DMS79 (cell line): ENCODE measurements around the gene PAK2.
"Not testable (repeated sequence)": the region's sequence is repeated elsewhere in the genome, so short reads cannot be mapped to it uniquely, and the experiment has no call there.

Experiments used
- DNase-seq: peaks from one replicate; lab custom pipeline; 2025; lab: John Stamatoyannopoulos, UW

PAK2 gene

DNA sequence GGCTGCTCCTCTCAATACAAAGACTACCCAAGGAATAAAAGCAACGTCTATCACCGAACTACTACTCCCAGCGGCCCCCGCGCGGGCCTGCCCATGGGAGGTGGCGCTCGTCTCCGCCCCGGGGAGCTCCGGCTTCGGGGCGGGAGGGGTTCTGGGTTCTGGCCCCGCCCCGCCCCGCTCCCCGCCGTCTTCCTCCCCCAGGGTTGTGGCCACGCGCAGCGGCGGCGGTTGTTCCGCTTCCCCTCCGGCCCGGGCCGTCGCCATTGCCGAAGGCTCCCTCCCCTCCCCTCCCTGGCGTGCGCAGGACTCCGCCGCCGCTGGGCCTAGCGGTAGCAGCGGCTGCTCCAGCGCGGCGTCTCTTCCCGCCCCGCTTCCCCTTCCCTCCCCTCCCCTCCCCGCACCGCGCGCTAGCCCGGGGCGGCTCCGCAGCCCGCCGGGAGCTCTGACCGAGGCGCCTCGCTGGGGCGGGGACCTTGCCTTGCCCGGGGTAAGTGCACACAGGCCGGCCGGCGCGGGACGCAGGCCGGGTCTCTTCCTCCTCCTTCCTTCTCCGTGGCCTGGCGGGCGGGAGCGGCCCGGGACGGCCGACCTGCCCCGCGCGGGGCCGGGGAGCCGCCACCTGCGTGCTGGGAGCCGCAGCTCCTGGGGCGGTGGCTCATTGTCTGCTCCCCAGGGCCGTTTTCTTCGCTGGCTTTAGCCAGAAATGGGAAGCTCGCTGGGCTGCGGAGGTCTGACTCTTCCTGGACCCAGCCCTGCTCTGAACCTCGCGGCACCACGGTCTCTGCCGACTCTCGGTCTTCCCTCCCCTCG is at the start of gene PAK2:
PAK2 (plus strand) TSS at position 187 of the 810 bp plus-strand sequence. CDS start 42,790 bp downstream, outside the sequence.
- peak; percentile 76 for DNase-seq

DNA sequence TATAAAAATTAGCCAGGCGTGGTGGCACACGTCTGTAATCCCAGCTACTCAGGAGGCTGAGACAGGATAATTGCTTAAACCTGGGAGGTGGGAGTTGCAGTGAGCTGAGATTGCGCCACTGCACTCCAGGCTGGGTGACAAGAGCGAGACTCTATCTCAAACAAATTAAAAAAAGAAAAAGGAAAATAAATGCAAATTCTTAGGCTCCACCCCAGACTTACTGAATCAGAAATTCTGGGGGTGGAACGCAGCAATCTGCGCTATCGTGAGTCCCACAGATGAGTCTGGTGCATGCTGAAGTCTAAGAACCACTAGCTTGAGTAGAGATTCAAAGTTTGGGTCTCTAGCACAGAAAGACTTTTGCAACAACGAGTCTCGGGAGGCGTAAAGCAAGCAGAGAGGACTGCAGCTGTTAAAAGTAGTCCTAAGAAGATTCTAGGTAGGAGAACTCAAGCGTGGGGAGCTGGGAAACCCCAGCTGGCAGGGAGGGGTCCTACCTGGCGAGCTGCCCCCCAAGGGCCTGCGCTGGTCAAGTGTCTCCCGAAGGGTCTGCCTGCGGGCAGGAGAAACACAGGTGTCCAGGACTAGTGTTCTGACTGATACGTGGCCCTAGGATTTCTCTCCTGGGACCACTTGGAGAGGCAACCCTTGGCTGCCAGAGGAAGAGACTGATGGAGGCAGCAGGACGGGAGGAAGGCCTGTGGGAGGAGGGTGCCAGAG is 49.6 kb upstream of the PAK2 start:
- DNase-seq = no peak

- DNase-seq = no peak
Observed at GRCh38 chr3:196691386-196691785, 48.3 kb upstream of the PAK2 start.

DNA sequence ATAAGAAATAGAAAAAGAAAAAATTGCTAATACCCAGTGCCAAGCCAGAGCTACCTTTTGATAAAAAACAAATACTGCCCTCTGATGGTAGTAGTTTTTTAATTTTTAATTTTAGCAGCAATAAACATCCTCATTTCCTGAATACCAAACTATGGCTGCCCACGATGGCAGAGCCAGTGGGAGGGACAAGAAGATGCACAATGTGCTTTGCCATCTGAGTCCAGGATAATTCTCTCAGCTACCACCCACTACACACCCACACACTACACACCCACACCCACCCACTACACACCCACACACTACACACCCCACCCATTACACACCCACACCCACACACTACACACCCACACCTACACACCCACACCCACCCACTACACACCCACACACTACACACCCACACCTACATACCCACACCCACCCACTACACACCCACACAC is 45.4 kb upstream of the PAK2 start:
- DNase-seq = no peak

DNA sequence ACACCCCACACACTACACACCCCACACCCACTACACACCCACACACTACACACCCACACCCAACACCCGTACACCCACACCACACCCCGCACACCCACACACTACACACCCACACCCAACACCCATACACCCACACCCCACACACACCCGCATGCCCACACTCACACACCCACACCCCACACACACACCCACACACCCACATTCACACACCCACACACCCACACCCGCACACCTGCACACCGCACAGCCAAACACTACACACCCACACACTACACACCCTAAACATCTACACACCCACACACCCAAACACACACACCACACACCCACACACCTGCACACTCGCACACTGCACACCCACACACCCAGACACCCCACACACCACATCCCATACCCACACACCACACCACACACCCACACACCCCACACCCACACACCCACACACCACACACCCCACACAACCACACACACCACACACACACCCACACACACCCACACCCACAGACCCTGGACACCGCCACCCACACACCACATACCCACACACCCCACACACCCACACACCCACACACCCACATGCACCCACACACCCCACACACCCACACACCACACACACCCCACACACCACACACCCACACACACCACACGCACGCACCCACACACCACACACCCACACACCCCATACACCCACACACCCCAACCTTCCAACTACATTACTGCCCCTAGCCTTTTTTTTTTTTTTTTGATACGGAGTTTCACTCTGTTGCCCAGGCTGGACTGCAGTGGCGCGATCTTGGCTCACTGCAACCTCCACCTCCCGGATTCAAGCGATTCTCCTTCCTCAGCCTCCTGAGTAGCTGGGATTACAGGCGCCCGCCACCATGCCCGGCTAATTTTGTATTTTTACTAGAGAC is 44.5 kb upstream of the PAK2 start:
- no peak for DNase-seq

- DNase-seq = no peak
Observed at GRCh38 chr3:196695849-196696226, 43.8 kb upstream of the PAK2 start.

DNA sequence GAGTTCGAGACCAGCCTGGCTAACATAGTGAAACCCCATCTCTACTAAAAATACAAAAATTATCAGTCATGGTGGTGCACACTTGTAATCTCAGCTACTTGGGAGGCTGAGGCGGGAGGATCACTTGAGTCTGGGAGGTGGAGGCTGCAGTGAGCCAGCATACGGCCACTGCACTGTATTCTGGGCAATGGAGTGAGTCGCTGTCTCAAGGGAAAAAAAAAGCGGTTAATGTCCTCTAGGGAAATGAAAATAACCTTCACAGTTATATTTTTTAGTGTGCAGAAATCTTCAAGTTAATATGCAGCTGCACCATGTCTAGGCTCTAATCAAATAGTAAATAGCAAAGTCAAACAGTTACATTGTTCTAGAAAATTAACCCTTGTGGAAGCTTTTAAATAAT is 42.4 kb upstream of the PAK2 start:
- no peak for DNase-seq

- no peak for DNase-seq
Observed at GRCh38 chr3:196699749-196700148, 39.9 kb upstream of the PAK2 start.

GRCh38 chr3:196700801-196701200 is 38.9 kb upstream of the PAK2 start:
- no peak for DNase-seq

GRCh38 chr3:196706327-196706726 is 33.3 kb upstream of the PAK2 start:
- no peak for DNase-seq

DNA sequence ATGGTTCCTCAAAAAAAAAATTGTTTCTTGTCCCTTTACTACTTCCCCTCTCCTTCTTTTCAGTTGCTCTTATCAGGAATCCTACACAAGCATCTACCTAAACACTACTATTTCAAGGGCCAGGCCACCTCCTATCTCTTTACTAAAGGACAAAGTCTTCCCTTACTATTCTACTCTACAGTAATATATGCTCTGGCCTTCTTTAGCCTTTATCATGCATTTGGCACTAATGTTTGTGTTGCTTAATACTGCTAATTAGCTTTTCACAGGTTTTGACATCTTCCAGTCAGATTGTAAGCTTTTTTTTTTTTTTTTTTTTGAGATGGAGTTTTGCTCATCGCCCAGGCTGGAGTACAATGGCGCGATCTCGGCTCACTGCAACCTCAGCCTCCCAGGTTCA is 32.9 kb upstream of the PAK2 start:
- DNase-seq = no peak

DNA sequence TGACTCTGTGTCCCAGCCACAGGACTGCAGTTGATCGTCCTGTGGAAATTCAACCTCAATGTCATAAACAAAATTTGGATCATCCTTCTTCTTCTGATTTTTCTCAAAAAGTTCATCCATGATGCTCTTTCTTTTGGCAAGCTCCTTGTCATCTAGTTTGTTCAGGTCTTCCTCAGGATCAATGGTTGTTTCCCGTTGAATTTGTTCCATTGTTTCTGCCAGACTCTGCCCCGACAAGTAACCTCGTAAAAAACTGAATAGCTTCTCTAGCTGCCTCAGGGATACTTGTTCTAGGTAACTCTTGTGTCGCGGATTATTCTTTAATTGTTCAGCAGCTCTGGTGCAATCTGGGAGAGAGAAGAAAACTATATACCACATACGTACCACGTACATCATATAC is 32.1 kb upstream of the PAK2 start:
- no peak for DNase-seq

DNA sequence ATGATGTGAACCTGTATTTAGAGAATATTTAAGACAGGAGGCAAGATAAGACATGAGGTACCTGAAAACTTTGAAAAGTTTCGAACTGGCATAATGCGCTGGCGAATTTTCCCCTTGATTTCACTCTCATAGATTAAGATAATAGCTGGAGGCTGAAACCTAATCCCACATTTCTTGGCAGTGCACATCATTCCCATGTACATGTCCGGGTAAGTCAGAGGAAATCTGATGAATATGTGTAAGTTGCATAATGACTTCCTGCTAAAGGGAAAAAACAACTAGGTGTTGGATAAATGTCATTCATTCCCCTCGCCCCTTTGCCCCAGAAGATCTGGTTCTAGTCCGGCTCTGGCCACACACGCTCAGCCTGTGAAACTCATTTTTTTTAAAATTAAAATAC is 31.2 kb upstream of the PAK2 start:
- no peak for DNase-seq

DNA sequence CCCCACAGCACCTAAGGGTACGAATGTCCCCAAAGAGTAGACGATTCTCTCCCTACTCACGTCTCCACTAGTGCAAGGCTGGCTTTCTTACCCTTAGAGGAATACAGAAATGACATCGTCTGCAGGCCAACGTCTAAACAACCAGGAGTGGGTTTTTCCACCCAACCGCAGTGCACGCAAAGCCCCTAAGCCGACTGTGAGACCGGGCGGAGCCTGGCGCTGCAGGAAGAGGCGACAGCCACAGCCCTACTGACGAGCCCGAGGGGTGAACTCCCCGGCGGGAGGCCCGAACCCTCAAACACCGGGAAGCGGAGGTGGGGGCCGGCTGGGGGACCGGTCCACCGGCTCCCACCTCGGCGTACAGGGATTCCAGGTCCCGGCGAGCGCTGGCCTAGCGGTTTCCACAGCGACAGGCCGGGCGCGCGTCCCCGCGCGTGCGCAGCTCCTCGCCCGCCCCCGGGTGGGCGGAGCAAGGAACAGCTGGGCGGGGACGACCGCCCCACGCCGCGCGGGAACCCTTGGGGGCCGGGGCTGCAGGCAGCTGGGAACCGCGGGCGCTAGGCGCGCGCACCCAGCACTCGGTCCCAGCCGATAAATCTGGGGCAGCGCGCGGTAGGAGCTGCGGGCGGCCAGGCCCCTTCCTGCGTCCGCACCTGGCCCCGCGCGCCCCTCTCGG is 27.7 kb upstream of the PAK2 start, which contains the start of the genes CEP19 and PIGX:
CEP19 (minus strand) TSS at position 413 of the 676 bp plus-strand sequence. CDS start 3,593 bp downstream, outside the sequence.
PIGX (plus strand) TSS at position 540 of the 676 bp plus-strand sequence.
- DNase-seq = peak; percentile 75

GRCh38 chr3:196712514-196713413 is 26.9 kb upstream of the PAK2 start:
- DNase-seq = peak; percentile 31

GRCh38 chr3:196717162-196717561 is 22.5 kb upstream of the PAK2 start:
- DNase-seq = not testable (repeated sequence)

DNA sequence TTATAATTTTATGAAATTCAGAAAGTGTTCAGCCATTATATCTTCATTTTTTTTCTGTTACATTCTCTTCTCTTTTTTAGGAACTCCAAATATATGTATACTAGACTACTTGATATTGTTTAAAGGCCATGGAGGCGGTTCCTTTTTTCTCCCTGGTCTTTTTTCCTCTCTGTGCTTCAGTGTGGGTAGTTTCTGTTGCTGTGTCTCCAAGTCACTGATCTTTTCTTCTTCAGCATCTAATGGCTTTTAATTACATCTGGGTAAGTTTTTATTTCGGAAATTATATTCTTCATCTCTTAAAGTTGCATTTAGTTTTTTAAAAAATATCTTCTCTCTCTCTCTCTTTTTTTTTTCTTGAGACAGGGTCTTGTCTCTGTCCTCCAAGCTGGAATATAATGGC is 18.6 kb upstream of the PAK2 start:
- no peak for DNase-seq

DNA sequence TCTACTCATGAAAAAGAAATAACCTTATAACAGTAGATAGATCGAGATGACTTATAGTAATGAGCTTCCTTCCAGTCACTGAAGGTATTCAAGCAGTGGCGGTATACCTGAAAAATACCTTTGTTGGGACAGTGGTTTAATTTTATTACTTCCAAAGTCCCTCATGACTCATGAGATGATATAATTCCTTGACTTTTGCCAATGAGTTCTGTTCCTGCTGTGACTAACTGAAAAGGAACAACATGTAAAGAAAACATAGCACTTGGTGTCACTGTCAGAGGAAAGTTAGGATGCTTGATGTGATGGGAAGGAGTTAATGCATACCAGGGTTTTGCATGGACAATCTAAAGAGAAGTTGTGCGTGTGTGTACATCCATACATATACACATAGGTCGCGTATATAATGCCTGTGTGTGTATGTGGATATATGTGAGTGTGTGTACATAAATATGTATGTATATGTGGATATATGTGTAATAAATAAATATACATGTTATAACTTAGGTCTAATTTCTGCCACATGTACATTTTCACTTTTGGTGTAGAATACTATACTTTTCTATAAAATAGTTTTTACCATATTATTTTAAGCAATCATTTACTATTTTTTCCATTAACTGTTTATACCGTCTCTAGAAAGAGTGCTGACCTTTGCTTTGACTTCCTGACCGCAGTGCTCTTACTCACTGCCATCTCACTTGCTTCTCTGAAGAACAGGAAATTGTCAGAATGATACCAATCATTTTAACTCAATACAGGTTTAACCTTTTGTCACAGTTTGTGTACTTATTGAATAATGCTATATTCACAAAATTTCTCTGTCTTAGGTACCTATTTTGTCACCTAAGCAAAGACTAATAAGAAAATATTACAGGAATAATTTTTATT is 12.6 kb upstream of the PAK2 start:
- DNase-seq = no peak

GRCh38 chr3:196735751-196736150 is 3.9 kb upstream of the PAK2 start:
- no peak for DNase-seq
